ENCODE results near the gene LCN9.

LCN9 gene

GRCh38 chr9:135706288-135706687 lies 43.2 kb downstream of the LCN9 start:
- no peak for DNase-seq
- H3F3A ChIP-seq (ENCODE audit: insufficient read depth, low read length), result no peaks in the 10 kb centered on the region
- no peaks in the 10 kb centered on the region for H4K20me1 ChIP-seq (ENCODE audit: insufficient read depth, low read length)

GRCh38 chr9:135707252-135708138 lies 44.4 kb downstream of the LCN9 start:
- no peak for TF ChIP-seq EZH2 (optimal IDR thresholded peaks at IDR 0.05; ENCODE audit: low read depth, low read length)
- TF ChIP-seq CTCF (IDR thresholded peaks at IDR 0.05; ENCODE audit: low read length), result no peak
- no peak for TF ChIP-seq EZH2phosphoT487 (IDR thresholded peaks at IDR 0.05; ENCODE audit: low read length)
- H3K4me1 ChIP-seq (ENCODE audit: low read length), result no peaks in the 10 kb centered on the region
- DNase-seq, result no peak
- H3K9me2 ChIP-seq (replicated peaks; ENCODE audit: insufficient read depth, low read length), result no peaks in the 10 kb centered on the region
- H3K4me3 ChIP-seq (ENCODE audit: low read length), result no peak overlapping the region
- H3K27ac ChIP-seq (ENCODE audit: low read length), result no peak overlapping the region
- H3K4me2 ChIP-seq (ENCODE audit: low read depth, low read length), result no peak overlapping the region
- peaks cover 89% of the 10 kb centered on the region for H3K27me3 ChIP-seq (replicated peaks; ENCODE audit: insufficient read depth, low read length)
- H3K79me2 ChIP-seq (ENCODE audit: low read length), result no peaks in the 10 kb centered on the region
- H3K9ac ChIP-seq (ENCODE audit: low read length), result no peak overlapping the region
- H4K20me1 ChIP-seq (ENCODE audit: insufficient read depth, low read length), result no peaks in the 10 kb centered on the region
- H3K9me3 ChIP-seq (replicated peaks; ENCODE audit: insufficient read depth, low read length), result no peaks in the 10 kb centered on the region
- no peaks in the 10 kb centered on the region for H3F3A ChIP-seq (ENCODE audit: insufficient read depth, low read length)
- H3K36me3 ChIP-seq (replicated peaks; ENCODE audit: insufficient read depth, low read length), result no peaks in the 10 kb centered on the region
- H2AFZ ChIP-seq (ENCODE audit: low read length), result no peak overlapping the region

More at GRCh38 chr9:135706288-135706687, 43.2 kb downstream of the LCN9 start:
- H3K79me2 ChIP-seq (ENCODE audit: low read length), result no peaks in the 10 kb centered on the region
- no peak overlapping the region for H3K4me2 ChIP-seq (ENCODE audit: low read depth, low read length)
- H2AFZ ChIP-seq (ENCODE audit: low read length), result no peak overlapping the region
- no peaks in the 10 kb centered on the region for H3K9me3 ChIP-seq (replicated peaks; ENCODE audit: insufficient read depth, low read length)
- H3K4me3 ChIP-seq (ENCODE audit: low read length), result no peak overlapping the region
- no peak for TF ChIP-seq CTCF (IDR thresholded peaks at IDR 0.05; ENCODE audit: low read length)
- no peak for TF ChIP-seq EZH2phosphoT487 (IDR thresholded peaks at IDR 0.05; ENCODE audit: low read length)
- TF ChIP-seq EZH2 (optimal IDR thresholded peaks at IDR 0.05; ENCODE audit: low read depth, low read length), result no peak
- no peaks in the 10 kb centered on the region for H3K9me2 ChIP-seq (replicated peaks; ENCODE audit: insufficient read depth, low read length)
- no peaks in the 10 kb centered on the region for H3K36me3 ChIP-seq (replicated peaks; ENCODE audit: insufficient read depth, low read length)
- peaks cover 90% of the 10 kb centered on the region for H3K27me3 ChIP-seq (replicated peaks; ENCODE audit: insufficient read depth, low read length)
- no peak overlapping the region for H3K9ac ChIP-seq (ENCODE audit: low read length)
- H3K4me1 ChIP-seq (ENCODE audit: low read length), result no peaks in the 10 kb centered on the region
- no peak overlapping the region for H3K27ac ChIP-seq (ENCODE audit: low read length)

- no peak for TF ChIP-seq EZH2 (optimal IDR thresholded peaks at IDR 0.05; ENCODE audit: low read depth, low read length)
- no peak for TF ChIP-seq CTCF (IDR thresholded peaks at IDR 0.05; ENCODE audit: low read length)
- no peak for TF ChIP-seq EZH2phosphoT487 (IDR thresholded peaks at IDR 0.05; ENCODE audit: low read length)
- no peak for DNase-seq
These were observed 45.1 kb downstream of the LCN9 start for GRCh38 chr9:135708164-135708563.

More at GRCh38 chr9:135708164-135708563, 45.1 kb downstream of the LCN9 start:
- Histone ChIP-seq H3K9me2 (replicated peaks; ENCODE audit: insufficient read depth, low read length) (no peaks in the 10 kb centered on the region), H3K4me3 (ENCODE audit: low read length) (no peak overlapping the region), H3K36me3 (replicated peaks; ENCODE audit: insufficient read depth, low read length) (no peaks in the 10 kb centered on the region), H3K27me3 (replicated peaks; ENCODE audit: insufficient read depth, low read length) (peaks cover 89% of the 10 kb centered on the region), H3F3A (ENCODE audit: insufficient read depth, low read length) (no peaks in the 10 kb centered on the region), H3K4me1 (ENCODE audit: low read length) (no peaks in the 10 kb centered on the region), H3K79me2 (ENCODE audit: low read length) (no peaks in the 10 kb centered on the region), H3K9me3 (replicated peaks; ENCODE audit: insufficient read depth, low read length) (no peaks in the 10 kb centered on the region), H4K20me1 (ENCODE audit: insufficient read depth, low read length) (no peaks in the 10 kb centered on the region), H3K27ac (ENCODE audit: low read length) (no peak overlapping the region), H2AFZ (ENCODE audit: low read length) (no peak overlapping the region), H3K4me2 (ENCODE audit: low read depth, low read length) (no peak overlapping the region), H3K9ac (ENCODE audit: low read length) (no peak overlapping the region)

Measured in MM.1S (cell line).